LNCaP clone FGC (cell line): Measurements from ENCODE around the gene NSMF.

Experiments used
- DNase-seq: peaks from one replicate; pipeline ENCODE4 v3.0.0-alpha.2; 2011; ENCODE audit warnings: low read depth
- H3K4me3 ChIP-seq: 2 replicates; pipeline ENCODE4 v1.5.1; 2011; ENCODE audit warnings: mild to moderate bottlenecking, low read depth, low read length, control low read depth
- TF ChIP-seq, protein P1 (sequence below): IDR thresholded peaks from 2 replicates; pipeline ENCODE4 v1.5.1; 2012; ENCODE audit warnings: mild to moderate bottlenecking; ENCODE audit not compliant: control insufficient read depth, insufficient read depth; ENCODE audit errors: extremely low read depth

The NSMF gene

DNA sequence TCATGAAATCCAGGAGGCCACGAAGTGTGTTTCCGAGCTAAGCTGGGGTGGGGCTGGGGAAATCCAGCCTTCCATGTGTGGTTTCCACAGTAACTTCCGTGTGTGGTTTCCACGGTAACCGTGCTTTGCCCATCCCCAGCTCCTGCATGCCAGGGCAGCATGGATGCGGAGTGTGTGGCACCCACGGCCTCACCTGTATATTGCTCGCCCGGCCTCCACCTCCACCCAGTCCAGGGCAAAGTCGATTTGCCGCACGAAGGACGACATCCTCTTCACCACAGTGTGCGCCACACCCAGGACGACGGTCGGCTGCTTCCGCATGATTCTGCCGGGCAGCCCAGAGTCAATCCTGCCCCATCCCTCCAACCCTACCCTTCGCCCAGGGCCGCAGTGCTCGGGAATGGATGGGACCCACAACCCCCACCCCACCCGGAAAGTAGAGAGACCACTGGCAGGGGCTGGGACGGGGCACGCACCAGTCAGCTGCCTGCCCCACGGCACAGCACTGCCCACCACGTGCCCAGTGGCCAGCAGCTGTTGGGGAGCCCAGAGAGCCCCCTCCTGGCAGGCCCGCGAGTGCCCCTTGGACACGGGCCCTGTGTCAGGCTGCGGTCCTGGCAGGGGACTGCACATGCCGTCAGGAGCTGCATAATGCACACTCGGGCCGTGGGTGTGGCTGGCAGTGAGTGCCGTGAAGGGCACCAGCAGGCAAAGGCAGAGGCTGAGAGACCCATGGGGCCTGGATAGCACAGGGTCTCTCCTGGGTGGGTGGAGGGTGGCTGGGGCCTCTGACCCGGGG lies 39.0 kb upstream of the NSMF start:
- no peak overlapping the region for H3K4me3 ChIP-seq
- no peak for DNase-seq
- TF ChIP-seq, protein P1, sequence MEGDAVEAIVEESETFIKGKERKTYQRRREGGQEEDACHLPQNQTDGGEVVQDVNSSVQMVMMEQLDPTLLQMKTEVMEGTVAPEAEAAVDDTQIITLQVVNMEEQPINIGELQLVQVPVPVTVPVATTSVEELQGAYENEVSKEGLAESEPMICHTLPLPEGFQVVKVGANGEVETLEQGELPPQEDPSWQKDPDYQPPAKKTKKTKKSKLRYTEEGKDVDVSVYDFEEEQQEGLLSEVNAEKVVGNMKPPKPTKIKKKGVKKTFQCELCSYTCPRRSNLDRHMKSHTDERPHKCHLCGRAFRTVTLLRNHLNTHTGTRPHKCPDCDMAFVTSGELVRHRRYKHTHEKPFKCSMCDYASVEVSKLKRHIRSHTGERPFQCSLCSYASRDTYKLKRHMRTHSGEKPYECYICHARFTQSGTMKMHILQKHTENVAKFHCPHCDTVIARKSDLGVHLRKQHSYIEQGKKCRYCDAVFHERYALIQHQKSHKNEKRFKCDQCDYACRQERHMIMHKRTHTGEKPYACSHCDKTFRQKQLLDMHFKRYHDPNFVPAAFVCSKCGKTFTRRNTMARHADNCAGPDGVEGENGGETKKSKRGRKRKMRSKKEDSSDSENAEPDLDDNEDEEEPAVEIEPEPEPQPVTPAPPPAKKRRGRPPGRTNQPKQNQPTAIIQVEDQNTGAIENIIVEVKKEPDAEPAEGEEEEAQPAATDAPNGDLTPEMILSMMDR = no peak

DNA sequence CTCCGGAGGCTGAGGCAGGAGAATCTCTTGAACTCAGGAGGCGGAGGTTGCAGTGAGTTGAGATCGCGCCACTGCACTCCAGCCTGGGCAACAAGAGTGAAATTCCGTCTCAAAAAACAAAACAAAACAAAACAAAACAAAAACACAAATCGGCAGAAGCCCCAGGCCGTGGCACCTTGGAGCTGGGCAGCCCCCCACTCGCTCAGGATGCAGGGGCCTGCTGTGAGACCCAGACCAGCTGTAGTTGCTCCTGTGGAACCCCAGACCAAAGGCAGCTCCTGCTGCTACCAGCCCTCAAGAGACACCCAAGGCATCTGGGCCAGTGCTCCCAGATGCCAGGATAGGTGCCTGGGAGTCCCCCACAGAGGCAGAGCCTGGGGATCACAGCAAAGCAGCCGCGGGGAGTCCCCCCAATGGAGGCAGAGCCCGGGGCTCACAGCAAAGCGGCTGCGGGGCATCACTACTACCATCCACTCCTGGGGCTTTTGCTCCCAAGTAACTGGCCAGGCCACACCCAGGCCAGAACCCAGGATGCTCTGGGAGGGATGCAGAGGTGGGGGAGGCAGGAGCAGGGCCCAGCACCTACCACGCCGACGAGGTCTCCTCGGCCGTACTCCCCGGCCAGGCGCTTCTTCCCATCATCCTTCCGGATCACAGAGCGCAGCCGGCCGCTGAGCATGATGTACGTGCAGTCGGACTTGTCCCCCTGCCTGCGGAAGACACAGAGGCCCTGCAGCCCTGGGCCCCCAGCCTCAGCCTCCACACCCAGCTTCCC lies 37.7 kb upstream of the NSMF start:
- no peak for DNase-seq
- no peak overlapping the region for H3K4me3 ChIP-seq
- TF ChIP-seq, protein P1 = no peak

DNA sequence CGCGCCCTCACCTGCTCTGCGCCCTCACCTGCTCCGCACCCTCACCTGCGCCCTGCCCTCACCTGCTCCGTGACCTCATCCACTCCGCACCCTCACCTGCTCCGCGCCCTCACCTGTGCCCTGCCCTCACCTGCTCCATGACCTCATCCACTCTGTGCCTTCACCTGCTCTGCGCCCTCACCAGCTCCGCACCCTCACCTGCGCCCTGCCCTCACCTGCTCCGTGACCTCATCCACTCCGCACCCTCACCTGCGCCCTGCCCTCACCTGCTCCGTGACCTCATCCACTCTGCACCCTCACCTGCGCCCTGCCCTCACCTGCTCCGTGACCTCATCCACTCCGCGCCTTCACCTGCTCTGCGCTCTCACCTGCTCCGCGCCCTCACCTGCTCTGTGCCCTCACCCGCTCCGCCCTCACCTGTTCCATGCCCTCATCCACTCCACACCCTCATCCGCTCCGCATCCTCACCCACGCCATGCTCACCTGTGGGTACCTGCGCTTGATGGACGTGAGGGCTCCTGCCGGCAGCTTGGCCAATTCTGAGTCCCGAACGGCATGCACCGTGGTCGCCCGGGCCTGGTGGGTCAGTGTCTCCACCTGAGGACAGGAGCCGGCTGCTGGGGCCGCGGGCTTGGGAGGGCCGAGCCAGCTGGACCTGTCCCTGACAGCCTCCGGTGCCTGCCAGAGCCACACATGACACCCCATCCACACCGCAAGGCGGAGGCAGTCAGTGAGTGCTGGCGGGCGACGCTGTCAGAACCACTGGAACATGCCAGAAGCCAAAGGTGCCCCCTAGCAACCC lies 35.6 kb upstream of the NSMF start:
- DNase-seq = no peak
- no peak overlapping the region for H3K4me3 ChIP-seq
- TF ChIP-seq, protein P1 = no peak

DNA sequence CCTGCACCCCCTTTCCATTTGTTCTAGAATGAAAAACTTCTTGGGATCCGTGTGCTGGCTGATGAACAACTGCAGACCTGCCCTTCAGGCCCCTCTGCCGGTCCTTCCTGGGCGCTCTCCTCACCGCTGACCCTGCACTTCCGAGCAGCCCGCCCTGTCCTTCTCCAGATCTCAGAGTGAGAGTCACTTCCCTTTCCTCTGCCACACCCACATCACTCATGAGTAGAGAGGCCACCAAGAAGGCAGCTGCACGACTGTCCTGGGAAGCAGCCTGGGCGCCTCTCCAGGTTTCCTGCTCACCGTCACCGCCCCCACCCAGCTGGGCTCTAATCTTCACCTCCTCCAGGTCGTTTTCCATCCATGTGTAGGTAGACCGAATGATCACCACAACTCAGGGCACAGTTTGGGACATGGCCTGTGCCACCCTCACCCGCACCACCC lies 35.0 kb upstream of the NSMF start:
- no peak overlapping the region for H3K4me3 ChIP-seq
- no peak for DNase-seq
- TF ChIP-seq, protein P1 = no peak

DNA sequence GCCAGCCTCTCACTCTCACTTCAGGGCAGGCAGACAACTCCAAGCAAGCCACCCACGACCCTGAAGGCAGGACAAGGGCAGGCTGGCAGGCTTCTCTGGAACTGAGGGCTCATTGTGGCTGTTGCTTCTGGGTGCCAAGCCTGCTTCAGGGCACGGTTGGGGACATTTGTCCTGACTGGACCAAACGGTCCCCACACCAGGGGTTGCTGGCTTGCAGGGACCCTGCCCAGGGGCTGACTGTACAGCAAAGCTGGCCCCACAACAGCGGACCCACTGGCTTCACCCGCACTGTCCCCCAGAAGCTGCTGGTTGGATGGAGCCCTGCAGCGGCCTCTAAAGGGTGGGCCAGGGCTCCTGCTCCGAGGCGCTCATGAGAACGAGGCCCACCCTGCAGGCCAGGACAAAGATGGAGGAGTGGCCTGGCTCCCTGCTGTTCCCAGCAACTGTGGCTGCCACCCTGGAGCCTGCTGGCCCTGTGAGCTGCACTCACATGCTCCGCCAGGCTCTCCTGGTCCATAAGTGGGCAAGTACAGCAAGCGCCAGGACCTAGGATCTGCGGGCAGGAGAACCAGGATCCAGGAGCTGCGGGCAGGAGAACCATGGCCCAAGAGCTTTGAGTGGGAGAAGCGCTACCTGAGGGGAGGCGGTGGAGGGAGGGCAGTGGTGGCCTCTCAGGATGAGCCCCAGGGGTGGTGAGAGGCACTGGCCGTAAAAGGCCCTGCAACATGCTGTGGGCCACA lies 34.4 kb upstream of the NSMF start:
- H3K4me3 ChIP-seq = no peak overlapping the region
- DNase-seq = no peak

More for the DNA sequence above, 34.4 kb upstream of the NSMF start:
- TF ChIP-seq, protein P1 = no peak
